ENCODE measurements around the gene ZNF35.

GRCh38 chr3:44680921-44681455, 32.5 kb downstream of the ZNF35 start:
- TF ChIP-seq CTCF (IDR thresholded peaks at IDR 0.05) (no peak), POLR2A (IDR thresholded peaks at IDR 0.05) (no peak)
